ENCODE measurements around the gene RPP25. TPM values are rescaled to one million over a fixed set of nuclear protein-coding genes. Genes with fewer than 3 reads are reported as not detected.

The RPP25 gene
- total RNA-seq, 3 donors from 2014 or later (not counting 1 experiment from before 2014, with no cell fraction given) = 0.21 to 0.84 (median 0.50) TPM

DNA sequence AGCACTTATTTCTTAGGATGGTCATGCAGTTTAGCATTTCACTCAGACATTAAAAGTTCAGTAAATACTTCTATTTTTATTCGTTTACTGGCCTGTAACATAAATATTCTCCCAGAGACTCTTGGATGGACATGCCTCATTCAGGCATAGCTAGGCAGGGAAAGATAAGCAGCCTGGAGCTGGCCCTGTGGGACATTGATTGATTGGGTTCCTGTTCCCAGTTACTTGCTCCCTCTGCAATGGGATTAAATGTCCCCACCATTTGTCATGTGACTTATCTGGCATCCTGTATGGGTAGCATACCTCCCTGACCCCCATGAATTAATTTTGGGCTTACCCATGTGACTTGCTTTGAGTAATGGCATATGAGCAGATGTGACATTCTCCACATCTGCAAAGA is 36.0 kb upstream of the RPP25 start:
- H3K4me3 ChIP-seq (ENCODE audit: low read length) = no peak overlapping the region
- 50% methylated on average over 1 of the region's 1 CpG for WGBS (ENCODE audit: insufficient coverage)
- peaks cover 17 to 24% of the 10 kb centered on the region in 2 donors for H3K27me3 Mint-ChIP-seq (ENCODE audit: low read depth in 2 of 2)
- H3K9me3 Mint-ChIP-seq = no peaks in the 10 kb centered on the region
- no peak overlapping the region for H3K27ac ChIP-seq (ENCODE audit: low read length)
- H3K27ac Mint-ChIP-seq = no peak overlapping the region
- no peak for ATAC-seq
- no peaks in the 10 kb centered on the region for H3K9me3 ChIP-seq (ENCODE audit: control insufficient read depth, insufficient read depth, low read length)
- TF ChIP-seq, protein P1, sequence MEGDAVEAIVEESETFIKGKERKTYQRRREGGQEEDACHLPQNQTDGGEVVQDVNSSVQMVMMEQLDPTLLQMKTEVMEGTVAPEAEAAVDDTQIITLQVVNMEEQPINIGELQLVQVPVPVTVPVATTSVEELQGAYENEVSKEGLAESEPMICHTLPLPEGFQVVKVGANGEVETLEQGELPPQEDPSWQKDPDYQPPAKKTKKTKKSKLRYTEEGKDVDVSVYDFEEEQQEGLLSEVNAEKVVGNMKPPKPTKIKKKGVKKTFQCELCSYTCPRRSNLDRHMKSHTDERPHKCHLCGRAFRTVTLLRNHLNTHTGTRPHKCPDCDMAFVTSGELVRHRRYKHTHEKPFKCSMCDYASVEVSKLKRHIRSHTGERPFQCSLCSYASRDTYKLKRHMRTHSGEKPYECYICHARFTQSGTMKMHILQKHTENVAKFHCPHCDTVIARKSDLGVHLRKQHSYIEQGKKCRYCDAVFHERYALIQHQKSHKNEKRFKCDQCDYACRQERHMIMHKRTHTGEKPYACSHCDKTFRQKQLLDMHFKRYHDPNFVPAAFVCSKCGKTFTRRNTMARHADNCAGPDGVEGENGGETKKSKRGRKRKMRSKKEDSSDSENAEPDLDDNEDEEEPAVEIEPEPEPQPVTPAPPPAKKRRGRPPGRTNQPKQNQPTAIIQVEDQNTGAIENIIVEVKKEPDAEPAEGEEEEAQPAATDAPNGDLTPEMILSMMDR (IDR thresholded peaks at IDR 0.05) = no peak
- peaks cover 15% of the 10 kb centered on the region for H3K4me1 ChIP-seq (ENCODE audit: control insufficient read depth, insufficient read depth, low read length)
- no peaks in the 10 kb centered on the region for H3K36me3 Mint-ChIP-seq
- peaks cover 5 to 18% of the 10 kb centered on the region in 2 donors for H3K4me1 Mint-ChIP-seq
- no peak for DNase-seq
- H3K4me3 Mint-ChIP-seq = no peak overlapping the region
- peaks cover 15% of the 10 kb centered on the region for H3K27me3 ChIP-seq (ENCODE audit: control insufficient read depth, insufficient read depth, low read length)
- H3K36me3 ChIP-seq (ENCODE audit: control insufficient read depth, insufficient read depth, low read length) = no peaks in the 10 kb centered on the region
- intact Hi-C loops (cut with micrococcal nuclease) = no loop called here

DNA sequence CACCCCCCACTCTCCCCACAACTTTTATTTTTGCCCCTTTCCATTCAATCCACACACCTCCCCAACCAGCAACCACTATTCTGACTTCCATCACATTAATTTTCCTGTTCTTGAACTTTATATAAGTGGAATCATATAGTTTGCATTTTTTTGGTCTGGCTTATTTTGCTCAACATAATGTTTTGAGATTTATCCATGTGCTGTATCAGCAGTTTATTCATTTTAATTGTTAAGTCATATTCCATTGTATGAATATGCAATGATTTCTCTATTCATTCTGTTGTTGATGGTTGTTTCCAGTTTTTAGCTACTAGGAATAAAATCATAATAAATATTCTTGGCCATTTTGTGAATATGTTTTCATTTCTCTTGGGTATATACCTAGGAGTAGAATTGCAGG is 33.0 kb upstream of the RPP25 start:
- H3K4me1 ChIP-seq (ENCODE audit: control insufficient read depth, insufficient read depth, low read length) = no peaks in the 10 kb centered on the region
- H3K27ac ChIP-seq (ENCODE audit: low read length) = no peak overlapping the region
- ATAC-seq (no peak), DNase-seq (no peak)
- H3K9me3 Mint-ChIP-seq = no peaks in the 10 kb centered on the region
- H3K27me3 ChIP-seq (ENCODE audit: control insufficient read depth, insufficient read depth, low read length) = no peaks in the 10 kb centered on the region
- no peaks in the 10 kb centered on the region for H3K36me3 Mint-ChIP-seq
- no peaks in the 10 kb centered on the region for H3K36me3 ChIP-seq (ENCODE audit: control insufficient read depth, insufficient read depth, low read length)
- intact Hi-C loops (cut with micrococcal nuclease) = no loop called here
- H3K4me3 Mint-ChIP-seq = no peak overlapping the region
- no peaks in the 10 kb centered on the region for H3K4me1 Mint-ChIP-seq
- H3K9me3 ChIP-seq (ENCODE audit: control insufficient read depth, insufficient read depth, low read length) = no peaks in the 10 kb centered on the region
- H3K4me3 ChIP-seq (ENCODE audit: low read length) = no peak overlapping the region
- H3K27ac Mint-ChIP-seq = no peak overlapping the region
- H3K27me3 Mint-ChIP-seq (ENCODE audit: low read depth in 2 of 2) = peaks cover 11 to 17% of the 10 kb centered on the region in 2 donors
- TF ChIP-seq, protein P1 (IDR thresholded peaks at IDR 0.05) = no peak

DNA sequence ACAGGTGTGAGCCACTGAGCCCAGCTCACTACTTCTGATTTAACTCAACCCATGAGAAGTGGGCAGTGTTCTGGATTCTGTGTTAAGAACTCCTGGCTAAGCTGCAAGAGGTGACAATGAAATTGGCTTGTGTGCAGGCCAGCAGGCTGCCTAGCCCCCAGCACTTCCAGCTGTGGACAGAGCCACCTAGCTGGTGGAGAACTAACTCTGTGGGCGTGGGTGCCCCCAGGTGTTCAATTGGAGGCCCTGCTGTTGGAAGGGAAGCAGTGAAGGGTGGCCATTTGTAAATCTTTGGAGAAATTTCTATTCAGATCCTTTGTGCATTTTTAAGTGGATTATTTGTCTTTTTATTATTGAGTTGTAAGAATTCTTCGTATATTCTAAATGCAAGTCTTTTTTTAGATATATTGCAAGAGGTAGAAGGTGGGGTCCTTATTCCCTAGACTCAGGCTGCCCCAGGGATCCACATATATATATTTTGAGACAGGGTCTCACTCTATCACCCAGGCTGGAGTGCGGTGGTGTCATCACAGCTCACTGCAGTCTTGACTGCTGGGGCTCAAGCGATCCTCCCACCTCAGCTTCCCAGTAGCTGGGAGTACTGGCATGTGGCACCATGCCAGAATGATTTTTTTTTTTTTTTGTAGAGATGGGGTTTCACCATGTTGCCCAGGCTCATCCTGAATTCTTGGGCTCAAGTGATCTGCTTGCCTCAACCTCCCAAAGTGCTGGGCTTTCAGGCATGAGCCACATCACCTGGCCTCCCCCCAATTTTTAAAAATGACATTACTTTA is 31.6 kb upstream of the RPP25 start:
- Histone ChIP-seq H3K27ac (ENCODE audit: low read length) (no peak overlapping the region), H3K4me1 (ENCODE audit: control insufficient read depth, insufficient read depth, low read length) (no peaks in the 10 kb centered on the region), H3K27me3 (ENCODE audit: control insufficient read depth, insufficient read depth, low read length) (no peaks in the 10 kb centered on the region), H3K4me3 (ENCODE audit: low read length) (no peak overlapping the region), H3K36me3 (ENCODE audit: control insufficient read depth, insufficient read depth, low read length) (no peaks in the 10 kb centered on the region), H3K9me3 (ENCODE audit: control insufficient read depth, insufficient read depth, low read length) (no peaks in the 10 kb centered on the region)
- Mint-ChIP-seq H3K36me3 (no peaks in the 10 kb centered on the region), H3K27me3 (ENCODE audit: low read depth in 2 of 2) (peaks cover 19 to 23% of the 10 kb centered on the region in 2 donors), H3K4me1 (peaks cover 0 to 4% of the 10 kb centered on the region in 2 donors), H3K4me3 (no peak overlapping the region), H3K27ac (no peak overlapping the region), H3K9me3 (no peaks in the 10 kb centered on the region)
- WGBS (ENCODE audit: insufficient coverage) = 49% methylated on average over 4 of the region's 4 CpGs
- intact Hi-C loops (cut with micrococcal nuclease) = no loop called here
- ATAC-seq = peak in 1 of 3 donors; percentile 42
- TF ChIP-seq, protein P1 (IDR thresholded peaks at IDR 0.05) = no peak
- DNase-seq = peak in 1 of 2 donors; percentile 45

All from natural killer cell (primary cell).